Measurements from ENCODE around the gene NFS1. TPM values are rescaled to one million over a fixed set of nuclear protein-coding genes. Genes with fewer than 3 reads are reported as not detected.

Gene NFS1
- total RNA-seq, 2 donors from 2014 or later: 17.0 to 30.9 TPM

GRCh38 chr20:35702824-35703695 is 3.9 kb upstream of the NFS1 start:
- Mint-ChIP-seq H3K9me3 (no peaks in the 10 kb centered on the region), H3K36me3 (ENCODE audit: low read depth) (peaks cover 60% of the 10 kb centered on the region), H3K4me1 (peaks cover 14% of the 10 kb centered on the region), H3K27ac (peak overlapping the region; percentile 44), H3K27me3 (ENCODE audit: insufficient read depth) (no peaks in the 10 kb centered on the region), H3K4me3 (no peak overlapping the region)
- peaks cover 69% of the 10 kb centered on the region for H3K36me3 ChIP-seq (ENCODE audit: control insufficient read depth, insufficient read depth, low read length)
- no peaks in the 10 kb centered on the region for H3K9me3 ChIP-seq (ENCODE audit: control insufficient read depth, low read length)
- H3K4me1 ChIP-seq (ENCODE audit: control insufficient read depth, insufficient read depth, low read length): peaks cover 3% of the 10 kb centered on the region
- TF ChIP-seq, protein P1, sequence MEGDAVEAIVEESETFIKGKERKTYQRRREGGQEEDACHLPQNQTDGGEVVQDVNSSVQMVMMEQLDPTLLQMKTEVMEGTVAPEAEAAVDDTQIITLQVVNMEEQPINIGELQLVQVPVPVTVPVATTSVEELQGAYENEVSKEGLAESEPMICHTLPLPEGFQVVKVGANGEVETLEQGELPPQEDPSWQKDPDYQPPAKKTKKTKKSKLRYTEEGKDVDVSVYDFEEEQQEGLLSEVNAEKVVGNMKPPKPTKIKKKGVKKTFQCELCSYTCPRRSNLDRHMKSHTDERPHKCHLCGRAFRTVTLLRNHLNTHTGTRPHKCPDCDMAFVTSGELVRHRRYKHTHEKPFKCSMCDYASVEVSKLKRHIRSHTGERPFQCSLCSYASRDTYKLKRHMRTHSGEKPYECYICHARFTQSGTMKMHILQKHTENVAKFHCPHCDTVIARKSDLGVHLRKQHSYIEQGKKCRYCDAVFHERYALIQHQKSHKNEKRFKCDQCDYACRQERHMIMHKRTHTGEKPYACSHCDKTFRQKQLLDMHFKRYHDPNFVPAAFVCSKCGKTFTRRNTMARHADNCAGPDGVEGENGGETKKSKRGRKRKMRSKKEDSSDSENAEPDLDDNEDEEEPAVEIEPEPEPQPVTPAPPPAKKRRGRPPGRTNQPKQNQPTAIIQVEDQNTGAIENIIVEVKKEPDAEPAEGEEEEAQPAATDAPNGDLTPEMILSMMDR (conservative IDR thresholded peaks at IDR 0.05): no peak
- no peak overlapping the region for H3K9ac ChIP-seq (ENCODE audit: extremely low read depth, low read length, poor library complexity, severe bottlenecking)
- no peak overlapping the region for H3K27ac ChIP-seq (ENCODE audit: low read depth, low read length)
- WGBS, 2 experiments (ENCODE audit: insufficient coverage in 1 of 2, insufficient read length in 1 of 2): 92% methylated on average over 4 of the region's 4 CpGs; no CpG with 5 or more reads in 1 of the 2 experiments
- no peak for DNase-seq
- no peaks in the 10 kb centered on the region for H3K27me3 ChIP-seq (ENCODE audit: control insufficient read depth, insufficient read depth, low read length, poor library complexity, severe bottlenecking)
- H3K4me3 ChIP-seq (ENCODE audit: low read length): no peak overlapping the region

- Histone ChIP-seq H3K4me1 (ENCODE audit: control insufficient read depth, insufficient read depth, low read length) (peaks cover 3% of the 10 kb centered on the region), H3K9ac (ENCODE audit: extremely low read depth, low read length, poor library complexity, severe bottlenecking) (no peak overlapping the region), H3K27ac (ENCODE audit: low read depth, low read length) (no peak overlapping the region), H3K9me3 (ENCODE audit: control insufficient read depth, low read length) (no peaks in the 10 kb centered on the region), H3K27me3 (ENCODE audit: control insufficient read depth, insufficient read depth, low read length, poor library complexity, severe bottlenecking) (no peaks in the 10 kb centered on the region), H3K4me3 (ENCODE audit: low read length) (no peak overlapping the region), H3K36me3 (ENCODE audit: control insufficient read depth, insufficient read depth, low read length) (peaks cover 61% of the 10 kb centered on the region)
- Mint-ChIP-seq H3K27me3 (ENCODE audit: insufficient read depth) (no peaks in the 10 kb centered on the region), H3K4me1 (peaks cover 21% of the 10 kb centered on the region), H3K36me3 (ENCODE audit: low read depth) (peaks cover 56% of the 10 kb centered on the region), H3K4me3 (no peak overlapping the region), H3K9me3 (no peaks in the 10 kb centered on the region), H3K27ac (peak overlapping the region; percentile 80)
- WGBS, 2 experiments (ENCODE audit: insufficient coverage in 1 of 2, insufficient read length in 1 of 2): 98% methylated on average over 10 to 11 of the region's 12 CpGs
- DNase-seq: peak; percentile 51
- TF ChIP-seq, protein P1 (conservative IDR thresholded peaks at IDR 0.05): no peak
Measured at GRCh38 chr20:35702051-35702823, 3.1 kb upstream of the NFS1 start.

- WGBS, 2 experiments (ENCODE audit: insufficient coverage in 1 of 2, insufficient read length in 1 of 2): 89 to 99% methylated on average over 7 of the region's 7 CpGs
- DNase-seq: peak; percentile 57
- no peaks in the 10 kb centered on the region for H3K9me3 ChIP-seq (ENCODE audit: control insufficient read depth, low read length)
- TF ChIP-seq, protein P1 (conservative IDR thresholded peaks at IDR 0.05): no peak
- no peak overlapping the region for H3K9ac ChIP-seq (ENCODE audit: extremely low read depth, low read length, poor library complexity, severe bottlenecking)
- Mint-ChIP-seq H3K27me3 (ENCODE audit: insufficient read depth) (no peaks in the 10 kb centered on the region), H3K9me3 (no peaks in the 10 kb centered on the region), H3K4me1 (peaks cover 21% of the 10 kb centered on the region), H3K36me3 (ENCODE audit: low read depth) (peaks cover 51% of the 10 kb centered on the region), H3K27ac (no peak overlapping the region), H3K4me3 (peak overlapping the region; percentile 94)
- H3K4me1 ChIP-seq (ENCODE audit: control insufficient read depth, insufficient read depth, low read length): peaks cover 3% of the 10 kb centered on the region
- peak overlapping the region; percentile 96 for H3K4me3 ChIP-seq (ENCODE audit: low read length)
- no peaks in the 10 kb centered on the region for H3K27me3 ChIP-seq (ENCODE audit: control insufficient read depth, insufficient read depth, low read length, poor library complexity, severe bottlenecking)
- peaks cover 51% of the 10 kb centered on the region for H3K36me3 ChIP-seq (ENCODE audit: control insufficient read depth, insufficient read depth, low read length)
- H3K27ac ChIP-seq (ENCODE audit: low read depth, low read length): no peak overlapping the region
Measured at GRCh38 chr20:35700625-35701148, 1.5 kb upstream of the NFS1 start.

All from endodermal cell (in vitro differentiated cells).